Body of pancreas (tissue), 4 donors: ENCODE data around the gene THAP8. TPM values are rescaled to one million over a fixed set of nuclear protein-coding genes. Genes with fewer than 3 reads are reported as not detected.
A peak's percentile ranks its signal among the peaks of the same experiment; 100 is the strongest.

Source experiments
- ATAC-seq: fragments of 150-250 bp; one replicate; pipeline ENCODE4 v1.9.1; 2016
- DNase-seq, 4 donors: peaks; one replicate each; pipeline ENCODE4 v3.0.0-alpha.2; 2019
- H3K27ac ChIP-seq, 4 donors: fragments of 200-600 bp; sonication (generic); 1 replicate in 3 of 4; 2 replicates in 1 of 4; pipeline versions ENCODE4 v1.5.1 to v1.6.1; 2016 to 2019; ENCODE audit warnings: mild to moderate bottlenecking in 1 of 4, mixed read lengths in 1 of 4, moderate library complexity in 1 of 4
- H3K27me3 ChIP-seq, 2 donors: fragments of 200-600 bp; sonication (generic); one replicate each; pipeline ENCODE4 v1.6.0; 2016; ENCODE audit warnings: mild to moderate bottlenecking in 1 of 2
- H3K36me3 ChIP-seq, 2 donors: fragments of 200-600 bp; sonication (generic); replicated peaks in 1 of 2; 2 replicates each; pipeline ENCODE4 v1.5.1; 2016; ENCODE audit warnings: low read depth in 2 of 2; ENCODE audit not compliant: insufficient read depth in 1 of 2
- H3K4me1 ChIP-seq: fragments of 200-600 bp; sonication (generic); one replicate; pipeline ENCODE4 v1.6.0; 2016
- H3K4me3 ChIP-seq, 2 donors: fragments of 200-600 bp; sonication (generic); 1 replicate in 1 of 2; 2 replicates in 1 of 2; pipeline ENCODE4 v1.5.1; 2016 to 2019
- H3K9me3 ChIP-seq, 3 donors: fragments of 200-600 bp; sonication (generic); 1 replicate in 2 of 3; 2 replicates in 1 of 3; pipeline ENCODE4 v1.5.1; 2016
- CTCF ChIP-seq, 7 experiments: fragments of 450-650 bp in 4 of 7; fragments of 200-600 bp in 3 of 7; sonication (generic) in 3 of 7; IDR thresholded peaks; one replicate each; pipeline ENCODE4 v1.5.1; 2016 to 2019; ENCODE audit warnings: antibody characterized with exemption in 7 of 7
- POLR2A ChIP-seq, 3 donors: fragments of 450-650 bp; IDR thresholded peaks; one replicate each; pipeline ENCODE4 v1.6.1; 2016; ENCODE audit warnings: antibody characterized with exemption in 3 of 3, mild to moderate bottlenecking in 2 of 3
- WGBS, 2 donors: methylation state at CpG; one replicate each; pipeline ENCODE4 v1.1.5; 2017; 5-methylcytosine and 5-hydroxymethylcytosine counted together
- intact Hi-C: fragments of 100-400 bp; cut with DNase I; formaldehyde crosslinking; loops from one replicate; pipeline ENCODE4 v1.15.1; 2023
- total RNA-seq, 2 donors: library from RNA; depleted of rRNA; stranded (reverse); fragments of >200 nt; gene quantifications; one replicate each; pipeline ENCODE4 v1.1.0, GENCODE V29; 2016

Gene THAP8
- total RNA-seq, 2 donors from 2014 or later: 1.3 to 6.0 TPM

GRCh38 chr19:35987571-35987896 lies 66.6 kb downstream of the THAP8 start:
- TF ChIP-seq POLR2A (IDR thresholded peaks at IDR 0.05) (no peak), CTCF (IDR thresholded peaks at IDR 0.05) (no peak)
- no peak overlapping the region for H3K27ac ChIP-seq
- H3K4me1 ChIP-seq: peaks cover 9% of the 10 kb centered on the region
- no peaks in the 10 kb centered on the region for H3K36me3 ChIP-seq
- WGBS, 2 donors: 27 to 30% methylated on average over 8 of the region's 8 CpGs
- H3K27me3 ChIP-seq: peaks cover 0 to 16% of the 10 kb centered on the region in 2 donors
- intact Hi-C loops: no loop called here
- ATAC-seq (no peak), DNase-seq (no peak)
- no peaks in the 10 kb centered on the region for H3K9me3 ChIP-seq
- peak overlapping the region in 1 of 2 donors; percentile 17 for H3K4me3 ChIP-seq

- WGBS, 2 donors: 9 to 17% methylated on average over 31 to 50 of the region's 54 CpGs
Measured at GRCh38 chr19:35986664-35987570, 67.2 kb downstream of the THAP8 start.

GRCh38 chr19:35986111-35986510 lies 68.0 kb downstream of the THAP8 start:
- Histone ChIP-seq H3K4me1 (peaks cover 9% of the 10 kb centered on the region), H3K27me3 (peaks cover 0 to 16% of the 10 kb centered on the region in 2 donors), H3K36me3 (no peaks in the 10 kb centered on the region), H3K9me3 (no peaks in the 10 kb centered on the region), H3K27ac (no peak overlapping the region), H3K4me3 (no peak overlapping the region)
- DNase-seq (no peak), ATAC-seq (no peak)
- WGBS, 2 donors: 83% methylated on average over 5 of the region's 5 CpGs; no CpG with 5 or more reads in 1 of the 2 donors
- TF ChIP-seq CTCF (IDR thresholded peaks at IDR 0.05): no peak
- no peak for TF ChIP-seq POLR2A (IDR thresholded peaks at IDR 0.05)
- intact Hi-C loops: no loop called here

More at GRCh38 chr19:35986664-35987570, 67.2 kb downstream of the THAP8 start:
- TF ChIP-seq POLR2A (IDR thresholded peaks at IDR 0.05) (no peak), CTCF (IDR thresholded peaks at IDR 0.05) (no peak)
- no peaks in the 10 kb centered on the region for H3K9me3 ChIP-seq
- no peaks in the 10 kb centered on the region for H3K36me3 ChIP-seq
- H3K4me3 ChIP-seq: peak overlapping the region in 1 of 2 donors; percentile 17
- peak; percentile 38 for ATAC-seq
- peak in 2 of 4 donors; percentile 32 to 49 for DNase-seq
- peaks cover 9% of the 10 kb centered on the region for H3K4me1 ChIP-seq
- intact Hi-C loops: no loop called here
- peaks cover 0 to 16% of the 10 kb centered on the region in 2 donors for H3K27me3 ChIP-seq
- H3K27ac ChIP-seq: no peak overlapping the region

Other genes starting within 250 kb of the THAP8 start
- gene PRODH2, start 241.4 kb downstream of the THAP8 start, total RNA-seq: 1 to 10 TPM in 1 of 2 donors, under 1 TPM in 1; 0.99 to 3.9 TPM
- gene NPHS1, start 201.8 kb downstream of the THAP8 start, total RNA-seq: 10 to 100 TPM; 14.0 to 33.6 TPM
- 10 to 100 TPM; 42.5 to 75.5 TPM for gene KIRREL2, start 197.4 kb downstream of the THAP8 start, total RNA-seq
- gene APLP1, start 185.7 kb downstream of the THAP8 start, total RNA-seq: 10 to 100 TPM; 40.9 to 47.0 TPM
- gene NFKBID, start 153.7 kb downstream of the THAP8 start, total RNA-seq: 1 to 10 TPM; 6.3 to 6.5 TPM
- gene HCST, start 151.8 kb downstream of the THAP8 start, total RNA-seq: 1 to 10 TPM in 1 of 2 donors, not detected in 1; 5.2 TPM
- 10 to 100 TPM; 19.2 to 38.6 TPM for gene TYROBP, start 146.0 kb downstream of the THAP8 start, total RNA-seq
- 10 to 100 TPM; 13.2 to 14.5 TPM for gene LRFN3, start 117.9 kb downstream of the THAP8 start, total RNA-seq
- 10 to 100 TPM; 33.9 to 39.2 TPM for gene SDHAF1, start 59.1 kb downstream of the THAP8 start, total RNA-seq
- gene SYNE4, start 45.5 kb downstream of the THAP8 start, total RNA-seq: 1 to 10 TPM; 4.9 to 9.3 TPM
- 10 to 100 TPM in 1 of 2 donors, 1 to 10 TPM in 1; 9.6 to 33.0 TPM for gene ALKBH6, start 40.1 kb downstream of the THAP8 start, total RNA-seq
- gene CLIP3, start 21.4 kb downstream of the THAP8 start, total RNA-seq: 1 to 10 TPM; 3.3 to 4.9 TPM
- under 1 TPM; 0.26 to 0.33 TPM for gene WDR62, start 612 bp upstream of the THAP8 start, total RNA-seq
- gene OVOL3, start 56.9 kb upstream of the THAP8 start, total RNA-seq: not detected
- 10 to 100 TPM; 33.5 to 95.9 TPM for gene POLR2I, start 60.6 kb upstream of the THAP8 start, total RNA-seq
- 10 to 100 TPM; 49.8 to 71.3 TPM for gene TBCB, start 61.2 kb upstream of the THAP8 start, total RNA-seq
- gene CAPNS1, start 85.8 kb upstream of the THAP8 start, total RNA-seq: 10 to 100 TPM; 53.7 to 56.0 TPM
- 10 to 100 TPM in 1 of 2 donors, 1 to 10 TPM in 1; 1.6 to 29.0 TPM for gene COX7A1, start 98.2 kb upstream of the THAP8 start, total RNA-seq
- 1 to 10 TPM; 4.9 to 5.3 TPM for gene ZNF565, start 160.4 kb upstream of the THAP8 start, total RNA-seq
- 10 to 100 TPM; 23.7 to 38.7 TPM for gene ZNF146, start 160.8 kb upstream of the THAP8 start, total RNA-seq